HepG2 (cell line): ENCODE measurements around the gene NUDCD3. TPM values are rescaled to one million over a fixed set of nuclear protein-coding genes. Genes with fewer than 3 reads are reported as not detected.

Experiments used
- ATAC-seq: fragments of 200-7000 bp; cut with Tn5 transposase; 3 replicates; pipeline ENCODE4 v1.9.1; 2020; ENCODE audit warnings: mild to moderate bottlenecking, moderate library complexity
- BruUV-seq: library from RNA; stranded (reverse); fragments of 400-500 nt; replicated peaks from 2 replicates; lab custom pipeline; 2021; lab: Mats Ljungman, UMichigan
- CTCF ChIA-PET: fragments of 300-600 bp; formaldehyde crosslinking; extraction: SDS; loops from one replicate; lab custom pipeline; 2021; ENCODE audit warnings: low total read pairs, inconsistent platforms, low intra/inter-chr PET ratio; lab: Yijun Ruan, JAX
- POLR2A ChIA-PET: fragments of 350-600 bp; sonication (Branson Sonifier 250); formaldehyde crosslinking; loops from one replicate; lab custom pipeline; 2020; ENCODE audit warnings: antibody characterized with exemption, inconsistent platforms; lab: Yijun Ruan, JAX
- DNase-seq: peaks from one replicate; pipeline ENCODE4 v3.0.0-alpha.2; 2015; ENCODE audit warnings: low spot score
- FAIRE-seq: peaks from 3 replicates; lab custom pipeline; 2011; peaks lifted over from hg19 to GRCh38; lab: Jason Lieb, UNC
- H2AFZ ChIP-seq: one replicate; pipeline ENCODE4 v1.6.1; 2011; ENCODE audit warnings: low read length, inconsistent platforms
- H3K27ac ChIP-seq: fragments of 300-600 bp; 3 replicates; pipeline ENCODE4 v1.8.0; 2011; ENCODE audit warnings: mixed run types, mild to moderate bottlenecking, mixed read lengths, low read length, inconsistent platforms; ENCODE audit not compliant: insufficient read depth; ENCODE audit errors: extremely low read length
- H3K27me3 ChIP-seq, 2 experiments: fragments of 200-600 bp in 1 of 2; 2 replicates in 1 of 2; 3 replicates in 1 of 2; pipeline versions ENCODE4 v1.6.0 to v1.8.0; 2011; ENCODE audit warnings: low read length in 2 of 2, mild to moderate bottlenecking in 2 of 2, moderate library complexity in 2 of 2, inconsistent platforms in 1 of 2; ENCODE audit not compliant: insufficient read depth in 2 of 2, control insufficient read depth in 1 of 2
- H3K36me3 ChIP-seq, 2 experiments: fragments of 200-600 bp in 1 of 2; replicated peaks in 1 of 2; 2 replicates in 1 of 2; 3 replicates in 1 of 2; pipeline versions ENCODE4 v1.5.1 to v1.8.0; 2011; ENCODE audit warnings: low read length in 2 of 2, inconsistent platforms in 1 of 2; ENCODE audit not compliant: insufficient read depth in 2 of 2, control insufficient read depth in 1 of 2
- H3K4me1 ChIP-seq: 2 replicates; pipeline ENCODE4 v1.5.1; 2012; ENCODE audit warnings: low read length, inconsistent platforms; ENCODE audit not compliant: insufficient read depth
- H3K4me2 ChIP-seq: 2 replicates; pipeline ENCODE4 v1.6.0; 2011; ENCODE audit warnings: low read depth, low read length, inconsistent platforms
- H3K4me3 ChIP-seq, 3 experiments: fragments of 200-600 bp in 1 of 3; sonication (generic), shearing (Covaris generic) in 1 of 3; replicated peaks in 1 of 3; 2 replicates each; pipeline ENCODE4 v1.5.1; 2011 to 2016; ENCODE audit warnings: low read length in 3 of 3, inconsistent platforms in 2 of 3, low read depth in 2 of 3, mild to moderate bottlenecking in 2 of 3, control low read depth in 1 of 3, mixed read lengths in 1 of 3; ENCODE audit not compliant: insufficient read depth in 1 of 3
- H3K79me2 ChIP-seq: one replicate; pipeline ENCODE4 v1.6.1; 2011; ENCODE audit warnings: low read length, inconsistent platforms; ENCODE audit not compliant: insufficient read depth
- H3K9ac ChIP-seq: 2 replicates; pipeline ENCODE4 v1.6.0; 2011; ENCODE audit warnings: mild to moderate bottlenecking, low read depth, low read length, inconsistent platforms; ENCODE audit not compliant: insufficient read depth
- H3K9me3 ChIP-seq: 2 replicates; pipeline ENCODE4 v1.5.1; 2012; ENCODE audit warnings: mild to moderate bottlenecking, low read length
- H4K20me1 ChIP-seq: 2 replicates; pipeline ENCODE4 v1.6.0; 2011; ENCODE audit warnings: inconsistent platforms, mild to moderate bottlenecking, low read length, moderate library complexity; ENCODE audit not compliant: insufficient read depth
- ATF1 ChIP-seq: IDR thresholded peaks from 2 replicates; pipeline ENCODE4 v1.6.1; 2016; ENCODE audit warnings: mild to moderate bottlenecking, control low read depth
- E2F1 ChIP-seq: sonication (generic); formaldehyde crosslinking; IDR thresholded peaks from 2 replicates; pipeline ENCODE4 v1.5.0; 2020; ENCODE audit warnings: missing genetic modification reagents
- GATA4 ChIP-seq: sonication (generic); IDR thresholded peaks from 2 replicates; pipeline ENCODE4 v1.6.1; 2016; ENCODE audit warnings: antibody characterized with exemption, low read depth, borderline replicate concordance
- GATAD1 ChIP-seq: IDR thresholded peaks from 2 replicates; pipeline ENCODE4 v1.6.1; 2016; ENCODE audit warnings: missing genetic modification reagents, missing compliant biosample characterization
- JDP2 ChIP-seq: sonication (generic); formaldehyde crosslinking; IDR thresholded peaks from 2 replicates; pipeline ENCODE4 v1.8.1; 2022; ENCODE audit warnings: missing genetic modification reagents, borderline replicate concordance
- KMT2B ChIP-seq: IDR thresholded peaks from 2 replicates; pipeline ENCODE4 v1.6.1; 2016; ENCODE audit warnings: missing genetic modification reagents, missing compliant biosample characterization
- MED13 ChIP-seq: sonication (generic); formaldehyde crosslinking; IDR thresholded peaks from 2 replicates; pipeline ENCODE4 v1.5.0; 2020; ENCODE audit warnings: missing genetic modification reagents
- MED8 ChIP-seq: sonication (generic); formaldehyde crosslinking; IDR thresholded peaks from 2 replicates; pipeline ENCODE4 v1.8.1; 2023; ENCODE audit warnings: mild to moderate bottlenecking, missing genetic modification reagents; ENCODE audit not compliant: insufficient replicate concordance
- NFIC ChIP-seq: IDR thresholded peaks from 2 replicates; pipeline ENCODE4 v1.6.1; 2012; ENCODE audit warnings: mild to moderate bottlenecking, low read length, inconsistent platforms
- NR2F2 ChIP-seq: IDR thresholded peaks from 2 replicates; pipeline ENCODE4 v1.6.1; 2012; ENCODE audit warnings: low read depth, inconsistent platforms, borderline replicate concordance
- SMARCC2 ChIP-seq: fragments of 450-650 bp; IDR thresholded peaks from 2 replicates; pipeline ENCODE4 v1.6.1; 2017; ENCODE audit warnings: antibody characterized with exemption, mild to moderate bottlenecking
- SNRNP70 ChIP-seq: fragments of 200-400 bp; formaldehyde crosslinking; IDR thresholded peaks from 2 replicates; pipeline ENCODE4 v1.6.1; 2017; ENCODE audit warnings: mild to moderate bottlenecking, low read depth, low read length, moderate library complexity
- TGIF2 ChIP-seq: IDR thresholded peaks from 2 replicates; pipeline ENCODE4 v1.6.1; 2016; ENCODE audit warnings: control low read depth, missing compliant biosample characterization
- ZGPAT ChIP-seq: IDR thresholded peaks from 2 replicates; pipeline ENCODE4 v1.6.1; 2016; ENCODE audit warnings: mild to moderate bottlenecking
- ZMAT3 ChIP-seq: sonication (generic); formaldehyde crosslinking; conservative IDR thresholded peaks from 2 replicates; pipeline ENCODE4 v1.7.0; 2021; ENCODE audit warnings: missing genetic modification reagents
- ZNF12 ChIP-seq: sonication (generic); formaldehyde crosslinking; IDR thresholded peaks from 2 replicates; pipeline ENCODE4 v1.5.0; 2020; ENCODE audit warnings: missing genetic modification reagents
- ZNF609 ChIP-seq: sonication (generic); formaldehyde crosslinking; IDR thresholded peaks from 2 replicates; pipeline ENCODE4 v1.4.0; 2020; ENCODE audit warnings: mild to moderate bottlenecking, missing genetic modification reagents, borderline replicate concordance
- ZNF816 ChIP-seq: sonication (generic); formaldehyde crosslinking; IDR thresholded peaks from 2 replicates; pipeline ENCODE4 v1.8.0; 2022; ENCODE audit warnings: missing genetic modification reagents, mild to moderate bottlenecking, borderline replicate concordance
- WGBS: methylation state at CpG from one replicate; pipeline ENCODE4 v1.1.6; 2017; ENCODE audit warnings: low lambda C conversion rate; 5-methylcytosine and 5-hydroxymethylcytosine counted together
- in situ Hi-C: cut with HindIII; loops from 2 replicates; pipeline ENCODE4 v1.10.0; 2017; ENCODE audit warnings: low pct_unique_long_range_greater_than_20kb; ENCODE audit not compliant: extremely low pct_ligation_motif_present
- intact Hi-C: fragments of 100-400 bp; cut with micrococcal nuclease; formaldehyde crosslinking; loops from one replicate; pipeline ENCODE4 v1.10.0; 2022; ENCODE audit not compliant: unreplicated experiment
- polyA plus RNA-seq, 8 experiments: library from polyadenylated mRNA; depleted of rRNA in 3 of 8; stranded (reverse) in 7 of 8; unstranded in 1 of 8; fragments of >200 nt; fragmentation: Illumina TruSeq in 4 of 8; extraction: Trizol in 4 of 8; gene quantifications; 2 replicates each; pipeline versions ENCODE4 v1.2.1 to v1.2.3, GENCODE V29; 2011 to 2016; ENCODE audit warnings: low read depth in 4 of 8, missing spikeins in 1 of 8, mixed read lengths in 1 of 8; ENCODE audit not compliant: insufficient read depth in 1 of 8
- total RNA-seq, 5 experiments: library from RNA; depleted of rRNA; stranded (reverse); fragments of >200 nt; fragmentation: Illumina TruSeq; extraction: Trizol; gene quantifications; 2 replicates each; pipeline ENCODE4 v1.2.3, GENCODE V29; 2016; ENCODE audit warnings: low read depth in 1 of 5

The NUDCD3 gene
- total and polyA plus RNA-seq, 2 of the 13 experiments (the other 11 are each of a cell fraction or from before 2014, with no cell fraction given), result 20.8 to 49.9 TPM

- peak; percentile 34; the same call in 1 of the 2 replicates for TF ChIP-seq ZNF609 (CRISPR knock-in tag)
- TF ChIP-seq GATA4, result peak; percentile 57; the same call in 1 of the 2 replicates
- TF ChIP-seq GATAD1 (CRISPR knock-in tag), result peak; percentile 51; the same call in 1 of the 2 replicates
- peak; percentile 52; the same call in 1 of the 2 replicates for TF ChIP-seq ZNF12 (CRISPR knock-in tag)
Observed at GRCh38 chr7:44473295-44473694, 17.2 kb downstream of the NUDCD3 start (continued).

- Histone ChIP-seq H2AFZ (no peak overlapping the region), H3K4me1 (peaks cover 68% of the 10 kb centered on the region), H3K27me3 (no peaks in the 10 kb centered on the region), H3K36me3 (peaks cover 9 to 40% of the 10 kb centered on the region in 2 experiments), H4K20me1 (no peaks in the 10 kb centered on the region), H3K9me3 (no peaks in the 10 kb centered on the region), H3K9ac (peak overlapping the region; percentile 52; the same call in 1 of the 2 replicates), H3K27ac (peak overlapping the region; percentile 92), H3K4me3 (peak overlapping the region in 1 of 3 experiments; percentile 4; a peak in 1 of 6 replicates), H3K79me2 (peaks cover 51% of the 10 kb centered on the region), H3K4me2 (peak overlapping the region; percentile 59)
- ATAC-seq (no peak), DNase-seq (no peak), FAIRE-seq (no peak)
- 76% methylated on average over 3 of the region's 3 CpGs for WGBS
- ChIA-PET POLR2A (interaction anchor here (1.0 to 1.6 kb wide), 5 partner anchors 16 to 101 kb away, joined by 3 to 5 read pairs (median 3); partner anchors contain the start of genes DDX56 and NUDCD3), CTCF (no interaction called here)
- intact Hi-C loops, result no loop called here
- in situ Hi-C loops, result no loop called here
- no TSS peak for BruUV-seq
- no peak for TF ChIP-seq KMT2B (CRISPR knock-in tag)
- TF ChIP-seq E2F1, result no peak
- TF ChIP-seq ZNF816, result no peak
- 0 out of 2 replicates have a peak, but pooled peaks have one; percentile 12 for TF ChIP-seq NFIC
- TF ChIP-seq JDP2 (CRISPR knock-in tag), result no peak
- TF ChIP-seq ATF1 (CRISPR knock-in tag), result 0 out of 2 replicates have a peak, but pooled peaks have one; percentile 13
- no peak for TF ChIP-seq ZMAT3 (CRISPR knock-in tag)
- TF ChIP-seq MED13 (CRISPR knock-in tag), result no peak
- no peak for TF ChIP-seq SNRNP70
- no peak for TF ChIP-seq MED8
- no peak for TF ChIP-seq NR2F2
- TF ChIP-seq SMARCC2, result no peak
- peak; percentile 13 for TF ChIP-seq TGIF2
- no peak for TF ChIP-seq ZGPAT (CRISPR knock-in tag)
Observed at GRCh38 chr7:44472843-44473242, 17.6 kb downstream of the NUDCD3 start.
